Thoracic aorta (tissue), 2 donors: ENCODE measurements around the gene ACOT13. TPM values are rescaled to one million over a fixed set of nuclear protein-coding genes. Genes with fewer than 3 reads are reported as not detected.
A peak's percentile ranks its signal among the peaks of the same experiment; 100 is the strongest.
"Not testable (repeated sequence)": the region's sequence is repeated elsewhere in the genome, so short reads cannot be mapped to it uniquely, and the experiment has no call there.

Source experiments
- ATAC-seq: fragments of 150-250 bp; one replicate; pipeline ENCODE4 v1.8.0; 2017; ENCODE audit warnings: low read depth; ENCODE audit not compliant: insufficient number of reproducible peaks, low FRiP score
- DNase-seq: peaks from one replicate; pipeline ENCODE4 v3.0.0-alpha.2; 2020; ENCODE audit warnings: low spot score
- H3K27ac ChIP-seq, 2 donors: fragments of 200-600 bp; sonication (generic); 1 replicate in 1 of 2; 2 replicates in 1 of 2; pipeline ENCODE4 v1.5.1; 2016; ENCODE audit warnings: mild to moderate bottlenecking in 2 of 2, moderate library complexity in 2 of 2
- H3K27me3 ChIP-seq: fragments of 200-600 bp; sonication (generic); replicated peaks from 2 replicates; pipeline ENCODE4 v1.6.0; 2016; ENCODE audit warnings: mild to moderate bottlenecking; ENCODE audit not compliant: insufficient read depth
- H3K36me3 ChIP-seq: fragments of 200-600 bp; sonication (generic); one replicate; pipeline ENCODE4 v1.5.1; 2016
- H3K4me1 ChIP-seq, 2 donors: fragments of 200-600 bp; sonication (generic); 1 replicate in 1 of 2; 2 replicates in 1 of 2; pipeline versions ENCODE4 v1.5.1 to v1.6.0; 2016; ENCODE audit warnings: low read depth in 2 of 2, mild to moderate bottlenecking in 1 of 2; ENCODE audit not compliant: control insufficient read depth in 1 of 2
- H3K4me3 ChIP-seq: fragments of 200-600 bp; sonication (generic); 2 replicates; pipeline ENCODE4 v1.5.1; 2016; ENCODE audit warnings: mild to moderate bottlenecking
- H3K9me3 ChIP-seq: fragments of 200-600 bp; sonication (generic); 2 replicates; pipeline ENCODE4 v1.5.1; 2016
- CTCF ChIP-seq: fragments of 200-600 bp; sonication (generic); IDR thresholded peaks from one replicate; pipeline ENCODE4 v1.5.1; 2019; ENCODE audit warnings: antibody characterized with exemption
- total RNA-seq, 2 donors: library from RNA; depleted of rRNA; stranded (reverse); fragments of >200 nt; gene quantifications; one replicate each; pipeline versions ENCODE4 v1.1.0 to v1.2.3, GENCODE V29; 2016

The ACOT13 gene
- total RNA-seq, 2 donors from 2014 or later, result 2.5 to 5.8 TPM

GRCh38 chr6:24662236-24662635 is 4.6 kb upstream of the ACOT13 start:
- peaks cover 6 to 24% of the 10 kb centered on the region in 2 donors for H3K4me1 ChIP-seq
- H3K27ac ChIP-seq, result no peak overlapping the region
- no peak for TF ChIP-seq CTCF
- H3K36me3 ChIP-seq, result peaks cover 4% of the 10 kb centered on the region
- H3K9me3 ChIP-seq, result no peaks in the 10 kb centered on the region
- H3K27me3 ChIP-seq, result no peaks in the 10 kb centered on the region
- DNase-seq, result no peak
- no peak for ATAC-seq
- no peak overlapping the region for H3K4me3 ChIP-seq

- TF ChIP-seq CTCF, result no peak
- no peaks in the 10 kb centered on the region for H3K27me3 ChIP-seq
- ATAC-seq (no peak), DNase-seq (no peak)
- peaks cover 12 to 32% of the 10 kb centered on the region in 2 donors for H3K4me1 ChIP-seq
- no peak overlapping the region for H3K27ac ChIP-seq
- no peaks in the 10 kb centered on the region for H3K9me3 ChIP-seq
- H3K36me3 ChIP-seq, result peaks cover 4% of the 10 kb centered on the region
- no peak overlapping the region for H3K4me3 ChIP-seq
Observed at GRCh38 chr6:24663189-24663588, 3.7 kb upstream of the ACOT13 start.

DNA sequence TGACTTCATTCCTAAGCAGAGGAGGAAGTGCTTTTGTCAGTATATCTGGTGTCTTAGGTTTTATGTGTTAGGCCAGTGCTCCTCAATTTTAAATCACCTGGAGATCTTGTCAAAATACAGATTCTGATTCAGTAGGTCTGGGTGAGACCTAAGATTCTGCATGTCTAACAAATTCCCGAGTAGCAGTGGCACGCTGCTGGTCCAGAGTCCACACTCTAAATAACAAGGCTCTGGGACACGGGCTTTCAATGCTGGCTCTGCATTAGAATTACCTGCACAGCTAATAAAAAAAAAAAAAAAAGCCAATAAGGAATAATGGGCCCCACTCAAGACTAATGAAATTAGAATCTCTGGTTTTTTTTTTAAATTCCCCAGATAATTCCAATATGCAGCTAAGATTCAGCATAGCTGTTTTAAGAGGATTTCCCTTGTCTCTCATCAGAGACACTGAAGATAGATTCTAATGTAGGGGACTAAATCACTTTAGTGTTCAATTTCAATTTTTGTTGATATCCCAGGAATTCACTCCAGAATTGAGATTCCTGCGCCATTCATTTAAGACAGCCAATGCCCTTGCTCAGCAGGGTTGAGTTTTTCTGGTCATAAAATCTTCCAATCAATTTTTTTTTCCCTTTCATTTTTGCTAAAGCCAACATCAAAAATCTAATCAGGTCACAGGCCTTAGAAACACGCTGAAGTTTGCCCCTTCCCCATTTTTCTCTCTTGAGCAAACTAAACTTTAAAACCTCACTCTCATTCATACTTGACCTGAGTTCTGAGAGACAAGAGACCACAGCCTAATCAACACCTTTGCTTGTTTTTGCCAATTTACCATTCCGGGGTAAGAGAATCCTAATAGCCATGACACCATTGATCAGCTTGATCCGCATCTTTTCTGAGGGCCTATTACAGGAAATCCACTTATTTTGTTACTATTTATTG is 2.6 kb upstream of the ACOT13 start:
- H3K4me1 ChIP-seq, result peaks cover 12 to 36% of the 10 kb centered on the region in 2 donors
- TF ChIP-seq CTCF, result no peak

DNA sequence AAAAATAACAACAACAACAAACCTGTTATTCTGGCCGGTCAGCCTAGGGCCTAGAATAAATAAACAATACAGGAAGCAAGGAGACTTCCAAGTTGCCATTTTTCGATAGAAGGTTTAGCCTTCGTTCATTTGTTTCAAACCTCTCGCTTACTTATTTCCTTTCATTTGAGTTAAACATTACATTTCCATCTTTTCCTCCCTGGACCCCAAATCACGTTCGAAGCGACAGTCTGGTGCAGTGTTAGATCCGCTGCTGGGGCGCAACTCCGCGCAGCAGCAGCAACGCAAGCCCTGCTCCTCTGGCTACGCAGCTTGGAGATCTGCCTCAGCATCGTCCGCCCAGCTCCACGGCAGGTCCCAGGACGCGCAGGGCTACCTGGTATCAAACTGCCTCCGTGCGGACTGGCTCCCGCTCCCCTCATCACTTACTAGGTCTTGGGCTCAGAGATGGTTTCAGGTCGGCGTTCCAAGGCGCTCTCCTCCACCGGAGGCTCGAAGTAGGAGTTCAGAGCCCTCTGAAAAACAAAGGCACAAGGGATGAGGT is 708 bp upstream of the ACOT13 start:
- peak; percentile 5 for DNase-seq
- H3K9me3 ChIP-seq, result no peaks in the 10 kb centered on the region
- peaks cover 12 to 32% of the 10 kb centered on the region in 2 donors for H3K4me1 ChIP-seq
- H3K27ac ChIP-seq, result peak overlapping the region; percentile 84 to 94
- H3K36me3 ChIP-seq, result peaks cover 4% of the 10 kb centered on the region
- peak; percentile 23 for ATAC-seq
- H3K27me3 ChIP-seq, result no peaks in the 10 kb centered on the region
- no peak for TF ChIP-seq CTCF
- peak overlapping the region; percentile 93 for H3K4me3 ChIP-seq

More for the DNA sequence above, 2.6 kb upstream of the ACOT13 start:
- DNase-seq (no peak), ATAC-seq (no peak)
- no peak overlapping the region for H3K27ac ChIP-seq
- no peaks in the 10 kb centered on the region for H3K27me3 ChIP-seq
- no peaks in the 10 kb centered on the region for H3K9me3 ChIP-seq
- H3K4me3 ChIP-seq, result peak overlapping the region; percentile 93
- H3K36me3 ChIP-seq, result peaks cover 4% of the 10 kb centered on the region

DNA sequence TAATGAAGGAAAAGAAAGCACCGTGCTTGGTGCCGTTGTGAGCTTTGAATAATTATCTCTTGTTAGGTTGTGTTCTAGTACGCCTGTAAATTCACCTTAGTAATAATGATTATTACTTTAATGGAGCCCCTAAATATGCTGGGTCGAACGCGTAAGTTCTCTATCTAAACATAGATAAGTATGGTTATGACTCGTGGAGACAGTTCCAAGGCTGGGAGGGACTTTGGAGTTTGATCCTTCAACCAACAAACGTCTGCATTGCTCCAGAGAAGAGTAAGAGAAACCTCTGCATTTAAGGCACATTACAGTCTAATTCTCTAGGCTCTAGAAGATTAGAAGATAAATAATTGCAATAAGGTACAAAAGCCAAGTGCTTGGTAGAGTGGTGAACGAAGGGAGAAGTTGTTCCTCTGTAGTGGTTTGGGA is 514 bp downstream of the ACOT13 start:
- TF ChIP-seq CTCF, result no peak
- peak overlapping the region; percentile 93 for H3K4me3 ChIP-seq
- no peaks in the 10 kb centered on the region for H3K9me3 ChIP-seq
- no peak for DNase-seq
- no peaks in the 10 kb centered on the region for H3K27me3 ChIP-seq
- H3K36me3 ChIP-seq, result peaks cover 4% of the 10 kb centered on the region
- ATAC-seq, result peak; percentile 7
- peak overlapping the region; percentile 84 to 94 for H3K27ac ChIP-seq
- peaks cover 12 to 32% of the 10 kb centered on the region in 2 donors for H3K4me1 ChIP-seq

GRCh38 chr6:24668066-24668996 is 1.5 kb downstream of the ACOT13 start:
- H3K36me3 ChIP-seq, ATAC-seq, DNase-seq, H3K9me3 ChIP-seq, H3K27ac ChIP-seq, H3K27me3 ChIP-seq: not testable (repeated sequence)
- Histone ChIP-seq H3K4me3 (peak overlapping the region; percentile 93), H3K4me1 (peaks cover 12 to 32% of the 10 kb centered on the region in 2 donors)
